K562 (cell line): Measurements from ENCODE around the gene LLPH. TPM values are rescaled to one million over a fixed set of nuclear protein-coding genes. Genes with fewer than 3 reads are reported as not detected.

Experiments used
- ARNT ChIP-seq, 2 experiments: fragments of 450-650 bp; IDR thresholded peaks; 2 replicates each; pipeline ENCODE4 v1.6.1; 2016; ENCODE audit warnings: mild to moderate bottlenecking in 1 of 2
- BACH1 ChIP-seq: fragments of 200-800 bp; sonication (Bioruptor generic); IDR thresholded peaks from 2 replicates; pipeline ENCODE4 v1.6.1; 2016; ENCODE audit warnings: missing genetic modification characterization, missing compliant biosample characterization
- CBX3 ChIP-seq, 2 experiments: IDR thresholded peaks; 1 replicate in 1 of 2; 2 replicates in 1 of 2; pipeline ENCODE4 v1.6.1; 2012; ENCODE audit warnings: inconsistent platforms in 2 of 2, low read length in 2 of 2, borderline replicate concordance in 1 of 2, control low read depth in 1 of 2
- CCAR2 ChIP-seq: fragments of 200-400 bp; formaldehyde crosslinking; IDR thresholded peaks from 2 replicates; pipeline ENCODE4 v1.6.1; 2017; ENCODE audit warnings: mild to moderate bottlenecking, low read depth, low read length
- CHD2 ChIP-seq: IDR thresholded peaks from 2 replicates; pipeline ENCODE4 v1.6.1; 2011; ENCODE audit warnings: low read depth, low read length
- CREB5 ChIP-seq: fragments of 250-450 bp; sonication (Bioruptor Pico); IDR thresholded peaks from 2 replicates; pipeline ENCODE4 v1.5.0; 2020; ENCODE audit warnings: mild to moderate bottlenecking
- ETS2 ChIP-seq: IDR thresholded peaks from 2 replicates; pipeline ENCODE4 v1.6.1; 2016; ENCODE audit warnings: borderline replicate concordance, missing genetic modification characterization, mild to moderate bottlenecking, moderate library complexity, missing compliant biosample characterization; ENCODE audit not compliant: poor library complexity, severe bottlenecking
- GTF2A2 ChIP-seq: IDR thresholded peaks from 2 replicates; pipeline ENCODE4 v1.6.1; 2016; ENCODE audit warnings: mild to moderate bottlenecking, missing genetic modification characterization, missing compliant biosample characterization
- HDAC2 ChIP-seq: fragments of 450-650 bp; IDR thresholded peaks from 2 replicates; pipeline ENCODE4 v1.6.1; 2016; ENCODE audit warnings: mild to moderate bottlenecking
- HEY1 ChIP-seq: fragments of 250-450 bp; sonication (Bioruptor Pico); IDR thresholded peaks from 2 replicates; pipeline ENCODE4 v1.5.0; 2020; ENCODE audit warnings: mild to moderate bottlenecking, moderate library complexity, borderline replicate concordance
- HMG20A ChIP-seq: fragments of 450-650 bp; formaldehyde crosslinking; conservative IDR thresholded peaks from 2 replicates; pipeline ENCODE4 v1.4.0; 2020; ENCODE audit warnings: mild to moderate bottlenecking, mixed read lengths
- IFI16 ChIP-seq: fragments of 250-450 bp; sonication (Bioruptor Pico); IDR thresholded peaks from 2 replicates; pipeline ENCODE4 v2.1.2; 2022; ENCODE audit warnings: mild to moderate bottlenecking, inconsistent platforms
- L3MBTL2 ChIP-seq: fragments of 450-650 bp; IDR thresholded peaks from 2 replicates; pipeline ENCODE4 v1.6.1; 2016; ENCODE audit warnings: mild to moderate bottlenecking, moderate library complexity
- MCM3 ChIP-seq: fragments of 450-650 bp; IDR thresholded peaks from 2 replicates; pipeline ENCODE4 v1.6.1; 2016
- MNT ChIP-seq, 2 experiments: fragments of 450-650 bp; conservative IDR thresholded peaks; 2 replicates each; pipeline ENCODE4 v1.6.1; 2017; ENCODE audit warnings: mild to moderate bottlenecking in 2 of 2, moderate library complexity in 2 of 2
- NRF1 ChIP-seq, 2 experiments: fragments of 450-650 bp; IDR thresholded peaks in 1 of 2; conservative IDR thresholded peaks in 1 of 2; 2 replicates each; pipeline ENCODE4 v1.6.1; 2014; ENCODE audit warnings: mild to moderate bottlenecking in 2 of 2
- PBX2 ChIP-seq, 2 experiments: IDR thresholded peaks in 1 of 2; conservative IDR thresholded peaks in 1 of 2; 2 replicates each; pipeline ENCODE4 v1.6.1; 2016; ENCODE audit warnings: low read depth in 2 of 2, mild to moderate bottlenecking in 1 of 2, missing compliant biosample characterization in 1 of 2, missing genetic modification characterization in 1 of 2, moderate library complexity in 1 of 2
- RBFOX2 ChIP-seq: fragments of 200-400 bp; formaldehyde crosslinking; IDR thresholded peaks from 2 replicates; pipeline ENCODE4 v1.6.1; 2017; ENCODE audit warnings: low read depth, mild to moderate bottlenecking, low read length, moderate library complexity
- SETDB1 ChIP-seq: IDR thresholded peaks from one replicate; pipeline ENCODE4 v1.6.1; 2012; ENCODE audit warnings: low read length, control low read depth, inconsistent platforms
- TARDBP ChIP-seq: fragments of 450-650 bp; IDR thresholded peaks from 2 replicates; pipeline ENCODE4 v1.6.1; 2016
- WHSC1 ChIP-seq: IDR thresholded peaks from one replicate; pipeline ENCODE4 v1.6.1; 2012; ENCODE audit warnings: low read length, control low read depth, inconsistent platforms
- ZNF24 ChIP-seq: fragments of 450-650 bp; IDR thresholded peaks from 2 replicates; pipeline ENCODE4 v1.6.1; 2016
- polyA plus RNA-seq, 8 experiments: library from polyadenylated mRNA; depleted of rRNA in 4 of 8; stranded (reverse) in 5 of 8; unstranded in 3 of 8; fragments of >200 nt; fragmentation: Nextera tagmentation in 2 of 8; fragmentation: Illumina TruSeq in 1 of 8; extraction: Ambion mirVana in 2 of 8; extraction: Trizol in 1 of 8; gene quantifications; 2 replicates each; pipeline versions ENCODE4 v1.2.1 to v1.2.3, GENCODE V29; 2011 to 2014; ENCODE audit warnings: inconsistent platforms in 1 of 8, missing spikeins in 1 of 8
- total RNA-seq, 7 experiments: library from RNA; depleted of rRNA in 6 of 7; stranded (reverse); fragments of >200 nt in 6 of 7; fragmentation: Illumina TruSeq in 2 of 7; extraction: Trizol in 2 of 7; gene quantifications; 2 replicates each; pipeline versions ENCODE4 v1.2.1 to v1.2.3, GENCODE V29; 2011 to 2021; ENCODE audit warnings: low replicate concordance in 1 of 7
- TF ChIP-seq, protein P1 (sequence below): fragments of 250-450 bp; sonication (Bioruptor Pico); IDR thresholded peaks from 2 replicates; pipeline ENCODE4 v1.9.0; 2021; ENCODE audit warnings: mild to moderate bottlenecking

LLPH gene
- total and polyA plus RNA-seq, 9 of the 15 experiments (the other 6 are each of a cell fraction or from before 2014, with no cell fraction given) = 19.1 to 87.3 (median 59.6) TPM

DNA sequence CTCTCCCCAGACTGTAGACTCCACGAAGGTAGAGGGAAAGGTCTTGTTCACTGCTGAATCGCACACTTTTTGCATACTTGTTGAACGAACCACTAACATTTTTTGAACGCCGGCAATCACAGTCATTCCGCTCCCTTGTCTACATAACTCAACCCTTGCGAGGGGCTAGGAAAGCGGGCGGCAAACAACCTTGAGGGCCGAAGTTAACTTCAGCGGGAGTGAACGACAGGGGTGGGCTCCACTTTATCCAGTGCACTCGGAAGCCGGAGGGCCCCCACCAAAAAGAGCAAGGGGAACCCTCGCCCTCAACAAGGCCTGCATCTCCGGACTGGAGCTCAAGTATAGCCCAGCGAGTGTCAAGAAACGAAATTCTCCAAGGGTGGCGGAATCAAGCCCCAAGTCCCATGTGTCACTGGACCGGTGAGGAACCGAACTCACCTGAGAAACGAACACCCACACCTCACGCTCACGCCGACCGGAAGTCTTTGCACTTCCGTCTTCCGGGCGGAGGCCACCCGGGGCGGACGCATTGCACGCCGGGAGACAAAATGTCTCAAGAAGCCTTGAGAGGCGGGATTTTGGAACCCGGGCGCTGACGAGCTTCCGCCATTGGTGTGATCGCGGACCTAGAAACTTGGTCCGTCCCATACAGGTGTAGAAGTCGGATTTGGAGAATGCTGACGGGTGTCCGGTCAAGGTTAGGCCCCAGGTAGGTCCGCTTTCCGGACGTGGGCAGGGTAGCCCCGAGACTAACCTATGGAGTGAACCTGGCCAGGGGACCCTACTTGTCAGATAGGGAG is at the start of gene LLPH (continued):
- TF ChIP-seq MNT (conservative IDR thresholded peaks at IDR 0.05) (peak; percentile 72 to 84; a peak in 3 of 4 replicates), CBX3 (IDR thresholded peaks at IDR 0.05; ENCODE audit: borderline replicate concordance in 1 of 2, low read length in 2 of 2) (peak in 1 of 2 experiments; percentile 18; a peak in 1 of 3 replicates), ZNF24 (no peak), ARNT (IDR thresholded peaks at IDR 0.05) (no peak), HEY1 (no peak), WHSC1 (no peak), MCM3 (no peak), CHD2 (no peak), SETDB1 (no peak), GTF2A2 (tag) (no peak), HDAC2 (0 out of 2 replicates have a peak, but pooled peaks have one; percentile 29), BACH1 (tag) (no peak), CCAR2 (no peak), PBX2 (CRISPR knock-in tag; IDR thresholded peaks at IDR 0.05; ENCODE audit: low read depth) (no peak), PBX2 (tag; conservative IDR thresholded peaks at IDR 0.05; ENCODE audit: low read depth) (no peak), L3MBTL2 (peak; percentile 41; the same call in 1 of the 2 replicates), HMG20A (CRISPR knock-in tag) (no peak), ETS2 (tag) (no peak), RBFOX2 (peak; percentile 92), NRF1 (conservative IDR thresholded peaks at IDR 0.05 in 1 of 2, IDR thresholded peaks at IDR 0.05 in 1 of 2) (peak in 1 of 2 experiments; percentile 28; a peak in 1 of 4 replicates), TARDBP (no peak), IFI16 (CRISPR knock-in tag) (no peak), CREB5 (CRISPR knock-in tag) (no peak)
- TF ChIP-seq, protein P1, sequence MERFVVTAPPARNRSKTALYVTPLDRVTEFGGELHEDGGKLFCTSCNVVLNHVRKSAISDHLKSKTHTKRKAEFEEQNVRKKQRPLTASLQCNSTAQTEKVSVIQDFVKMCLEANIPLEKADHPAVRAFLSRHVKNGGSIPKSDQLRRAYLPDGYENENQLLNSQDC (CRISPR knock-in tag) = no peak
